ENCODE results near the gene RPS6KL1.
"Not testable (repeated sequence)": the region's sequence is repeated elsewhere in the genome, so short reads cannot be mapped to it uniquely, and the experiment has no call there.

Gene RPS6KL1

GRCh38 chr14:74935360-74935680 lies 12.3 kb upstream of the RPS6KL1 start:
- no peak for DNase-seq

- DNase-seq: no peak
Measured at GRCh38 chr14:74934476-74935359, 11.7 kb upstream of the RPS6KL1 start.

DNA sequence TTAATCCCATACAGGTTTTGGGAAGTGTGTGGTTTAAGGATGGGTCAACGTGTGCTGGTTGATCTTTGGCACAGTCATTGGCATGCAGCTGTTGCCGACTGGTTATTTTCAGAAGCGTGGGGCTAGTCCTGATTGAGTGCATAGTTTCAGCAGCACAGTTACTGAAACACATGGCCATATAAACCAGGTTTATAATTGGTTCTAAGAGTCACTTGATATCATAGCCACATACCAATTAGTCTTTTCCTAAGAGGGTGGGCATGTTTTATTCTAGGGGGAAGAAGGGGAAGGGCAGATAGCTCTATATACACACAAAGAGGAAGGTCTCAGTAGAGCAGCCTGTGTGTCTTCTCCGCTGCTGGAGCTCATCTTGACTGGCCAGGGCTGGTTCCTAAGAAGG lies 11.0 kb upstream of the RPS6KL1 start:
- no peak for DNase-seq

DNA sequence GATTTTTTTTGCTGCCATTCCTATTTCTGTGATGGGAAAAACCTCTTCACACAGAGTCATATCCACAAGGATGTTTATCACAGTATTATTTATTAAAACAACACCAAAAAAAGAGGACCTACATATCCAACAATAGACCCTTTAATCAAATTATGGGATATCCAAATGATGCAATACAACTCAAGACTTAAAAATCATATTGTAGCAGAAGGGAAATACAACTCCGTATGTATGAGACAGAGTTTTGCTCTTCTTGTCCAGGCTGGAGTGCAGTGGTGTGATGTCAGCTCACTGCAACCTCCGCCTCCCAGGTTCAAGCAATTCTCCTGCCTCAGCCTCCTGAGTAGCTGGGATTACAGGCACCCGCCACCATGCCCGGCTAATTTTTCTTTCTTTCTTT lies 9.9 kb upstream of the RPS6KL1 start:
- DNase-seq: not testable (repeated sequence)

GRCh38 chr14:74932401-74932901 lies 9.4 kb upstream of the RPS6KL1 start:
- DNase-seq: no peak

DNA sequence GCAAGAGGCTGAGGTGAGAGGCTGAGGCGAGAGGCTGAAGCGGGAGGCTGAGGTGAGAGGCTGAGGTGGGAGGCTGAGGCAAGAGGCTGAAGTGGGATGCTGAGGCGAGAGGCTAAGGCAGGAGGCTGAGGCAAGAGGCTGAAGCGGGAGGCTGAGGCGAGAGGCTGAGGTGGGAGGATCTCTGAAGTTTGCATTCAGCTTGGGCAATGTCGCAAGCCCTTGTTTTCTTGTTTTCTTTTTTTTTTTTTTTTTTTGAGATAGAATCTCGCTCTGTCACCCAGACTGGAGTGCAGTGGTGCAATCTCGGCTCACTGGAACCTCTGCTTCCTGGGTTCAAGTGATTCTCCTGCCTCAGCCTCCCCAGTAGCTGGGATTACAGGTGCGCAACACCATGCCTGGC lies 8.7 kb upstream of the RPS6KL1 start:
- not testable (repeated sequence) for DNase-seq

- no peak for DNase-seq
Measured at GRCh38 chr14:74929242-74929641, 6.2 kb upstream of the RPS6KL1 start.

DNA sequence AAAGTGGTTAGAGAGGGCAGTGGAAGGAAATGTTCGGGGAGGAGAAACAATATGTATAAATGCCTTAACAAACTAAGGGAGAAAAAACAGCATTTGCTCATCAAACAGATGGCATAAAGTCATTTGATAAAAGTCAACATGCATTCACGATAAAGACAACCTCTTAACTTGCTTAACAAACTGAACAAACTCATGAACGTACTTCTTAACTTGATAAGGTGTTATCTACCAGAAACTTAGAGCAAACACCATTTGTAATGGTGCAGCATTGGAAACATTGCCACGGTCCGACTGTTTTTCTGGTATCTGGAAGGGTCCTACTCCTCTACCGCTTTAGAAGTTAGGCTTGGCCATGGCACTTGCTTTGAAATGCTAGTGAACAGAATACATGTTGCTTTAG lies 4.2 kb upstream of the RPS6KL1 start:
- no peak for DNase-seq

DNA sequence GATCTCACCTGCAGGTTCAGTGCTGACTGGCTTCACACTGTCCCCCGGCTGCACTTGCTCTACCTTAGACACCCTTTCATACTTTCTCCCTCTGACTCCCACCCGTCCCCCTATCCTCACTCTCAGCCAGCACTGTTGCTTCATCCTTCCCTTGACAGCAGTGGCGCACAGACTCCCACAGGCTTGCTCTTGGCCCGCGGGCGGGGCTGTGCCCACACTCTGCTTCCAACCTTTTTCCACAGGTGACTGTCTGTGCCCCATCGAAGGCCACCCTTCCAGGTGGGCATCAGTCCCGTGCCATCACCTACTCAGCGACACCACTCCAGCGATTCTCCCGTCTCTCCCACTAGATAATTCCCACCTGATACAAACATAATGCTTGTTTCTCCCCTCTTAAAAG lies 1.0 kb upstream of the RPS6KL1 start:
- DNase-seq: no peak

- DNase-seq: no peak
Measured at GRCh38 chr14:74921987-74922751, 891 bp downstream of the RPS6KL1 start.

DNA sequence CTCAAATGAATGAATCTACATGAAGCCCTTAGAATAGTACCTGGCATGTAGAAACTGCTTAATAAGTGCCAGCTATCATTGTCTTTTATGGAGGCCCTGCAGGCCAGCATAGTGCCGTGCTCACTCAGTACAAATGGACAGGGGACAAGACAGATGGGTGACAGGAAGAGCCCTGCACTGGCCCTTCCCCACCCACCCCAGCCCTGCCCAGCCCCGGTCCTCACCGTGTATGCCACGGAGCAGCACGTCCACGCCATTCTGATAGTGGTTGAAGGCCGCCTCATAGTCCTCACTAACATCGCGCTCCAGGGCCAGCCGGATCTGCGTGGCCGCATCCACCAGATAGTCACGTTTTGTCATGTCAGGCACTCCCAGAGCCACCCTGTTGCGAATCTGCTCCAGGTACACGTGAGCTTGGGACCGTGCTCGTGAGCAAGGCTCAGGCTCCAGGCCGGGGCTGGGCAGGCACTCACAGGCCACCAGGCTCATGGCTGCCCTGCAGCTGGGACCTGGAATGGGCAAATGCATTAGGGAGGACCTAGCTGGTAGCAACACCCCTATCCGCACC lies 1.9 kb downstream of the RPS6KL1 start:
- no peak for DNase-seq

- no peak for DNase-seq
Measured at GRCh38 chr14:74920281-74920680, 2.8 kb downstream of the RPS6KL1 start.

- no peak for DNase-seq
Measured at GRCh38 chr14:74919421-74920165, 3.5 kb downstream of the RPS6KL1 start.

- DNase-seq: no peak
Measured at GRCh38 chr14:74918380-74918779, 4.7 kb downstream of the RPS6KL1 start.

DNA sequence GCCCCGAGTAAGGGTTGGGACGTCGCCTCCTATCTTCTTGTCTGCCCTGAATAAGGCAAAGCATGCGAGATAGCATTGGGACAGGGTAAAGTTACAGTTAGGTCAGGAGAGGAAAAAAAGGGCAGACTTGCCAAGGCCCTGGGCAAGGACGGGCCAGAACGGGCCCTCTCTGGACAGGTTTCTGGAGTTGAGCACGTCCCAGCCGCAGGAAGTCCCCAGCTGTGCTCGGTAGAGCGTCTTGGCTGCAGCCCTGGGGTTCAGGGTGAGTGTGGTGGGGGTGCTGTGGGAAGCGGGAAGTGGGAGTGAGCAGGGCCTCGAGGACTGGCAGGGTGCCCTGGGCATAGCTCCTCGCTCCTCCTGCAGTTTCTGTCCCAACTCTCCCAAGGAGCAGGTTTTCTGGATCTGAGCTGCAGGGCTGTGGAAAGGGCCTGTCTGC lies 5.4 kb downstream of the RPS6KL1 start:
- no peak for DNase-seq

DNA sequence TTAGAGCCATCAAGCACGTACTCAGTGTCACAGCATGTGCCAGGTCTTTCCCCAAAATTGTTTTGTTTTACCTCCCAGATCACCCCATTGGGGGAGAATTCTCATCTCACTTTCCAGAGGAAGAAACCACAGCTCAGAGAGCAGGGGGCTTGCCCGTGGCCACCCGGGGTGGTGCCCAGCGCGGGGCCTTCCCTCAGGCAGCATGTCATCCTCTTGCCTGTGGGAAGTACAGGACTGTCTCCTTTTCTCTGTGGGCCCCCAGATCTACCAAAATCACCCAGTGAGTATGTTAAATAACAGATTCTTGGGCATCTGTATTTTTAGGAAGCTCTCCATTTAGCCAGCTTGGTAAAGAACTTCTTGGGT lies 5.9 kb downstream of the RPS6KL1 start:
- DNase-seq: no peak

GRCh38 chr14:74915826-74916225 lies 7.2 kb downstream of the RPS6KL1 start:
- DNase-seq: no peak

- DNase-seq: no peak
Measured at GRCh38 chr14:74915426-74915825, 7.6 kb downstream of the RPS6KL1 start.

GRCh38 chr14:74913986-74914573 lies 9.0 kb downstream of the RPS6KL1 start:
- no peak for DNase-seq

DNA sequence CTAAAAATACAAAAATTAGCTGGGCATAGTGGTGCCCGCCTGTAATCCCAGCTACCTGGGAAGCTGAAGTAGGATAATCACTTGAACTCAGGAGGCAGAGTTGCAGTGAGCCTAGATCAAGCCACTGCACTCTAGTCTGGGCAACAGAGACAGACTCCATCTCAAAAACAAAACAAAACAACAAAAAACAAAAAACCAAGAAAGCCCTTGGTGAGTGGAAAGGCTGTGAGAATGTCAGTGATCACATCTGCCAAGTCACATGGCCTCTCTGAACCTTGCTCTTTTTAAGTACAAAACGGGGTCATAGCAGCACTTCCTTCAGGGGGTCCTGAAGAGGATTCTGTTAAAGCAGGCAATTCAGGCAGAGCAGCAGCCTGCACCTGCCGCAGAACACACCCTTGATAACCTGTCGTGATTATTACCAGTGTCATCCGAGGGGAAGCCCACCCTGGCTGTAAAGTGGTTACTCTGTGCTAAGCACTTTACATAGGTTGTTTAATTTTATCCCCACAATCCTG lies 9.6 kb downstream of the RPS6KL1 start:
- DNase-seq: no peak

- no peak for DNase-seq
Measured at GRCh38 chr14:74912801-74913200, 10.3 kb downstream of the RPS6KL1 start.

DNA sequence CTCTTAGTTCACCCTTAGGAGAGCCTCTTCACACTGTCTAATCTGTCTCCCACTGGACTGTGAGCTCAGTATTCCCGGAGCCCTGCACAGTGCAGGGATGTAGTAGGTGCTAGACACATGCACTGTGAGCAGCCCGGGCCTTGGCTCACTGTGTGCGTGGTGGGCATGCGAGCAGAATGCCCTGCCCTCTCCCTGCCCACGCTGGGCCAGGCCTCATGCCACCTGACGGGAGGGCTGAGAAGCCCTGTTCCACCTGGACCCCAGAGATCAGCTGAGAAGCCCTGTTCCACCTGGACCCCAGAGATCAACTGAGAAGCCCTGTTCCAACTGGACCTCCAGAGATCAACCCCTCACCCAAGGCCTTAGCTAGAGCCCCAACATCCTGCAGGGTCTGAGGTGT lies 10.9 kb downstream of the RPS6KL1 start:
- DNase-seq: no peak

Measured in NCI-H1092 (cell line).